ENCODE results near the gene PAWR. TPM values are rescaled to one million over a fixed set of nuclear protein-coding genes. Genes with fewer than 3 reads are reported as not detected.

Gene PAWR
- total RNA-seq, 6 experiments from 2014 or later = 25.0 to 62.3 (median 28.9) TPM

DNA sequence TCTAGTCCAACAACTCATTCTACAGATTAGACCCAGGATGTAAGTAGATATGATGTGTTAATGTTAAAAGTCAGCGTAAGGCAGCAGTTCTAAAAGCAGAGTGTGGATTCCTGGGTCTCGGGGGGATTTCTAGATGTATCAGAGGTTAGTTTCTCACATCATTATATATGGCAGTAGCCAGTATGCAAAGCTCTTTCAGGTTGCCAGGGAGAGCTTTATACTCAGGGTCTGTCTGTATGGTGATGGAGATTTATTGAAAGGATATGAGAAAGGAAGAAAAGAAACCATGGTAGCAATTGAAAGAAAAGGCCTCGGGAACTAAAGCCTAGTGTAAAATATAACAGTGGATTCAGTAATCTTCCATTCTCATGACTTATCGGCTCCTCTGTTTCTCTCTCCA lies 26.2 kb upstream of the PAWR start:
- DNase-seq (no peak), ATAC-seq (no peak)
- Histone ChIP-seq H3K27me3 (no peaks in the 10 kb centered on the region), H3K27ac (no peak overlapping the region), H3K36me3 (no peaks in the 10 kb centered on the region), H3K4me3 (no peak overlapping the region), H3K4me1 (no peaks in the 10 kb centered on the region), H3K9me3 (no peaks in the 10 kb centered on the region)
- intact Hi-C loops (cut with DNase I) = no loop called here
- TF ChIP-seq POLR2A (IDR thresholded peaks at IDR 0.05) = no peak
- TF ChIP-seq, protein P1, sequence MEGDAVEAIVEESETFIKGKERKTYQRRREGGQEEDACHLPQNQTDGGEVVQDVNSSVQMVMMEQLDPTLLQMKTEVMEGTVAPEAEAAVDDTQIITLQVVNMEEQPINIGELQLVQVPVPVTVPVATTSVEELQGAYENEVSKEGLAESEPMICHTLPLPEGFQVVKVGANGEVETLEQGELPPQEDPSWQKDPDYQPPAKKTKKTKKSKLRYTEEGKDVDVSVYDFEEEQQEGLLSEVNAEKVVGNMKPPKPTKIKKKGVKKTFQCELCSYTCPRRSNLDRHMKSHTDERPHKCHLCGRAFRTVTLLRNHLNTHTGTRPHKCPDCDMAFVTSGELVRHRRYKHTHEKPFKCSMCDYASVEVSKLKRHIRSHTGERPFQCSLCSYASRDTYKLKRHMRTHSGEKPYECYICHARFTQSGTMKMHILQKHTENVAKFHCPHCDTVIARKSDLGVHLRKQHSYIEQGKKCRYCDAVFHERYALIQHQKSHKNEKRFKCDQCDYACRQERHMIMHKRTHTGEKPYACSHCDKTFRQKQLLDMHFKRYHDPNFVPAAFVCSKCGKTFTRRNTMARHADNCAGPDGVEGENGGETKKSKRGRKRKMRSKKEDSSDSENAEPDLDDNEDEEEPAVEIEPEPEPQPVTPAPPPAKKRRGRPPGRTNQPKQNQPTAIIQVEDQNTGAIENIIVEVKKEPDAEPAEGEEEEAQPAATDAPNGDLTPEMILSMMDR (IDR thresholded peaks at IDR 0.05) = no peak
- 91% methylated on average over 4 of the region's 4 CpGs for WGBS (ENCODE audit: insufficient coverage, low coverage, low lambda C conversion rate, missing lambda C conversion rate)

- no peak for DNase-seq
- no peak for ATAC-seq
- 90% methylated on average over 3 of the region's 3 CpGs for WGBS (ENCODE audit: insufficient coverage, low coverage, low lambda C conversion rate, missing lambda C conversion rate)
- TF ChIP-seq, protein P1 (IDR thresholded peaks at IDR 0.05) = no peak
- TF ChIP-seq POLR2A (IDR thresholded peaks at IDR 0.05) = no peak
- Histone ChIP-seq H3K36me3 (no peaks in the 10 kb centered on the region), H3K9me3 (no peaks in the 10 kb centered on the region), H3K27me3 (no peaks in the 10 kb centered on the region), H3K27ac (no peak overlapping the region), H3K4me1 (no peaks in the 10 kb centered on the region), H3K4me3 (no peak overlapping the region)
- intact Hi-C loops (cut with DNase I) = no loop called here
Observed at GRCh38 chr12:79715308-79715707, 24.5 kb upstream of the PAWR start.

DNA sequence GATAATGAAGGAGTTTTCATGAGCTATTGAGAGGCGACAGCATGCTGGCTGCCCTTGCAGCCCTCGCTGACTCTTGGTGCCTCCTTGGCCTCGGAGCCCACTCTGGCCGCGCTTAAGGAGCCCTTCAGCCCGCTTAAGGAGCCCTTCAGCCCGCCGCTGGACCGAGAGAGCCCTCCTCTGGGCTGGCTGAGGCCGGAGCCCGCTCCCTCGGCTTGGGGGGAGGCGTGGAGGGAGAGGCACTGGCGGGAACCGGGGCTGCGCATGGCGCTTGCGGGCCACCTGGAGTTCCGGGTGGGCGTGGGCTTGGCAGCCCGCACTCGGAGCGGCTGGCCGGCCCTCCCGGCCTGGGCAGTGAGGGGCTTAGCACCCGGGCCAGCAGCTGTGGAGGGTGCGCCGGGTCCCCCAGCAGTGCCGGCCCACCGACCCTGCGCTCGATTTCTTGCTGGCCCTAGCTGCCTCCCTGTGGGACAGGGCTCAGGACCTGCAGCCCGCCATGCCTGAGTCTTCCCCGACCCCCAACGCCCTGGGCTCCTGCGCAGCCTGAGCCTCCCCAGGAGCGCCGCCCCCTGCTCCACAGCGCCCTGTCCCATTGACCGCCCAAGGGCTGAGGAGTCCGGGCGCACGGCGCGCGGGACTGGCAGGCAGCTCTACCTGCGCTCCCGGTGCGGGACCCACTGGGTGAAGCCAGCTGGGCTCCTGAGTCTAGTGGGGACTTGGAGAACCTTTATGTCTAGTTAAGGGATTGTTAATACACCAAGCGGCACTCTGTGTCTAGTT lies 20.1 kb upstream of the PAWR start:
- 68% methylated on average over 8 of the region's 50 CpGs for WGBS (ENCODE audit: insufficient coverage, low coverage, low lambda C conversion rate, missing lambda C conversion rate)
- intact Hi-C loops (cut with DNase I) = no loop called here
- peak overlapping the region in 2 of 3 donors; percentile 7 to 19 for H3K4me3 ChIP-seq
- H3K36me3 ChIP-seq = no peaks in the 10 kb centered on the region
- no peaks in the 10 kb centered on the region for H3K27me3 ChIP-seq
- no peak for DNase-seq
- ATAC-seq = peak in 2 of 4 donors; percentile 18 to 19
- H3K4me1 ChIP-seq = no peaks in the 10 kb centered on the region
- H3K27ac ChIP-seq = no peak overlapping the region
- H3K9me3 ChIP-seq = no peaks in the 10 kb centered on the region
- no peak for TF ChIP-seq POLR2A (IDR thresholded peaks at IDR 0.05)
- TF ChIP-seq, protein P1 (IDR thresholded peaks at IDR 0.05) = no peak

GRCh38 chr12:79707830-79708229 lies 17.1 kb upstream of the PAWR start:
- no peak overlapping the region for H3K27ac ChIP-seq
- 43% methylated on average over 3 of the region's 3 CpGs for WGBS (ENCODE audit: insufficient coverage, low coverage, low lambda C conversion rate, missing lambda C conversion rate)
- H3K4me3 ChIP-seq = no peak overlapping the region
- ATAC-seq (no peak), DNase-seq (no peak)
- TF ChIP-seq POLR2A (IDR thresholded peaks at IDR 0.05) = no peak
- TF ChIP-seq, protein P1 (IDR thresholded peaks at IDR 0.05) = no peak
- no peaks in the 10 kb centered on the region for H3K9me3 ChIP-seq
- H3K4me1 ChIP-seq = no peaks in the 10 kb centered on the region
- H3K36me3 ChIP-seq = no peaks in the 10 kb centered on the region
- intact Hi-C loops (cut with DNase I) = no loop called here
- no peaks in the 10 kb centered on the region for H3K27me3 ChIP-seq

Measured in right lobe of liver (tissue), 6 donors.